ENCODE data around the gene CYCS. TPM values are rescaled to one million over a fixed set of nuclear protein-coding genes. Genes with fewer than 3 reads are reported as not detected.
"Not testable (repeated sequence)": the region's sequence is repeated elsewhere in the genome, so short reads cannot be mapped to it uniquely, and the experiment has no call there.

CYCS gene
- total RNA-seq, 1 donor: 22.8 TPM

GRCh38 chr7:25084821-25085220, 40.2 kb downstream of the CYCS start:
- no peaks in the 10 kb centered on the region for H3K79me2 ChIP-seq (ENCODE audit: insufficient read depth, low read length)
- H4K20me1 ChIP-seq (ENCODE audit: insufficient read depth, low read length): no peaks in the 10 kb centered on the region
- no peak overlapping the region for H3K4me3 ChIP-seq (ENCODE audit: insufficient read depth, low read length)
- TF ChIP-seq, protein P1, sequence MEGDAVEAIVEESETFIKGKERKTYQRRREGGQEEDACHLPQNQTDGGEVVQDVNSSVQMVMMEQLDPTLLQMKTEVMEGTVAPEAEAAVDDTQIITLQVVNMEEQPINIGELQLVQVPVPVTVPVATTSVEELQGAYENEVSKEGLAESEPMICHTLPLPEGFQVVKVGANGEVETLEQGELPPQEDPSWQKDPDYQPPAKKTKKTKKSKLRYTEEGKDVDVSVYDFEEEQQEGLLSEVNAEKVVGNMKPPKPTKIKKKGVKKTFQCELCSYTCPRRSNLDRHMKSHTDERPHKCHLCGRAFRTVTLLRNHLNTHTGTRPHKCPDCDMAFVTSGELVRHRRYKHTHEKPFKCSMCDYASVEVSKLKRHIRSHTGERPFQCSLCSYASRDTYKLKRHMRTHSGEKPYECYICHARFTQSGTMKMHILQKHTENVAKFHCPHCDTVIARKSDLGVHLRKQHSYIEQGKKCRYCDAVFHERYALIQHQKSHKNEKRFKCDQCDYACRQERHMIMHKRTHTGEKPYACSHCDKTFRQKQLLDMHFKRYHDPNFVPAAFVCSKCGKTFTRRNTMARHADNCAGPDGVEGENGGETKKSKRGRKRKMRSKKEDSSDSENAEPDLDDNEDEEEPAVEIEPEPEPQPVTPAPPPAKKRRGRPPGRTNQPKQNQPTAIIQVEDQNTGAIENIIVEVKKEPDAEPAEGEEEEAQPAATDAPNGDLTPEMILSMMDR (IDR thresholded peaks at IDR 0.05; ENCODE audit: extremely low read depth, low read depth, low read length): no peak
- no peak for DNase-seq (ENCODE audit: insufficient read length, low spot score, missing footprints)
- H3K36me3 ChIP-seq (ENCODE audit: insufficient read depth, low read length): no peaks in the 10 kb centered on the region
- no peak overlapping the region for H2AFZ ChIP-seq (ENCODE audit: low read length)
- H3K9me3 ChIP-seq (ENCODE audit: low read depth, low read length): no peaks in the 10 kb centered on the region
- H3K27ac ChIP-seq (ENCODE audit: low read depth, low read length): no peak overlapping the region
- H3K4me2 ChIP-seq (ENCODE audit: insufficient read depth, low read length): no peak overlapping the region
- H3K4me1 ChIP-seq (ENCODE audit: insufficient read depth, low read length): no peaks in the 10 kb centered on the region
- no peaks in the 10 kb centered on the region for H3K27me3 ChIP-seq (ENCODE audit: insufficient read depth, low read length)

- H3K79me2 ChIP-seq (ENCODE audit: insufficient read depth, low read length): no peaks in the 10 kb centered on the region
- no peaks in the 10 kb centered on the region for H4K20me1 ChIP-seq (ENCODE audit: insufficient read depth, low read length)
- DNase-seq (ENCODE audit: insufficient read length, low spot score, missing footprints): no peak
- TF ChIP-seq, protein P1 (IDR thresholded peaks at IDR 0.05; ENCODE audit: extremely low read depth, low read depth, low read length): no peak
- H3K4me1 ChIP-seq (ENCODE audit: insufficient read depth, low read length): peaks cover 4% of the 10 kb centered on the region
- no peaks in the 10 kb centered on the region for H3K36me3 ChIP-seq (ENCODE audit: insufficient read depth, low read length)
- H3K4me3 ChIP-seq (ENCODE audit: insufficient read depth, low read length): no peak overlapping the region
- no peaks in the 10 kb centered on the region for H3K9me3 ChIP-seq (ENCODE audit: low read depth, low read length)
- H3K27me3 ChIP-seq (ENCODE audit: insufficient read depth, low read length): no peaks in the 10 kb centered on the region
- no peak overlapping the region for H3K27ac ChIP-seq (ENCODE audit: low read depth, low read length)
- H2AFZ ChIP-seq (ENCODE audit: low read length): no peak overlapping the region
- no peak overlapping the region for H3K4me2 ChIP-seq (ENCODE audit: insufficient read depth, low read length)
These were observed 41.9 kb downstream of the CYCS start for GRCh38 chr7:25083201-25083600.

- not testable (repeated sequence) for H4K20me1 ChIP-seq (ENCODE audit: insufficient read depth, low read length); H3K36me3 ChIP-seq (ENCODE audit: insufficient read depth, low read length); H3K4me3 ChIP-seq (ENCODE audit: insufficient read depth, low read length); H3K4me1 ChIP-seq (ENCODE audit: insufficient read depth, low read length); H2AFZ ChIP-seq (ENCODE audit: low read length); H3K4me2 ChIP-seq (ENCODE audit: insufficient read depth, low read length); H3K27me3 ChIP-seq (ENCODE audit: insufficient read depth, low read length); H3K9me3 ChIP-seq (ENCODE audit: low read depth, low read length); H3K79me2 ChIP-seq (ENCODE audit: insufficient read depth, low read length); DNase-seq (ENCODE audit: insufficient read length, low spot score, missing footprints); H3K27ac ChIP-seq (ENCODE audit: low read depth, low read length)
These were observed 43.0 kb downstream of the CYCS start for GRCh38 chr7:25082041-25082440.

DNA sequence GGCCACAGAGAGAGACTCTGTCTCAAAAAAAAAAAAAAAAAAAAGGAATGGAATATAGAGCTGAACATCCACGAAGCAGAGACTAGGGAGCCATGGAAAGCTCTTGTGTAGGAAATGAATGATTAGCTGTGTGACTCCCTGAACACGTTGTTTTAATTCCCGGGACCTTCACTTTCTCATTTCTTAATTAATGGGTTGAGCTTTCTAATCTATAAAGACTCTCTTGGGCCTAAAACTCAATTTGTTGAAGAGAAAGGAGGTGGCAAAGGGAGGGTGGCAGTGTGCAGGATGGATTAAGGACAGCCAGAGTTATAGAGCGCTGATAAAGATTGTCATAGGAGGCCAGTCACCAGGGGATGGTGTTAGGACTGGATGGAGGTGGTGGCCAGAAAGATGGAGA, 48.0 kb downstream of the CYCS start:
- no peaks in the 10 kb centered on the region for H4K20me1 ChIP-seq (ENCODE audit: insufficient read depth, low read length)
- no peak overlapping the region for H3K27ac ChIP-seq (ENCODE audit: low read depth, low read length)
- no peaks in the 10 kb centered on the region for H3K36me3 ChIP-seq (ENCODE audit: insufficient read depth, low read length)
- no peak for DNase-seq (ENCODE audit: insufficient read length, low spot score, missing footprints)
- H3K4me2 ChIP-seq (ENCODE audit: insufficient read depth, low read length): no peak overlapping the region
- H3K4me3 ChIP-seq (ENCODE audit: insufficient read depth, low read length): no peak overlapping the region
- H3K4me1 ChIP-seq (ENCODE audit: insufficient read depth, low read length): peaks cover 12% of the 10 kb centered on the region
- H3K9me3 ChIP-seq (ENCODE audit: low read depth, low read length): no peaks in the 10 kb centered on the region
- H3K79me2 ChIP-seq (ENCODE audit: insufficient read depth, low read length): no peaks in the 10 kb centered on the region
- no peak overlapping the region for H2AFZ ChIP-seq (ENCODE audit: low read length)
- TF ChIP-seq, protein P1 (IDR thresholded peaks at IDR 0.05; ENCODE audit: extremely low read depth, low read depth, low read length): no peak
- H3K27me3 ChIP-seq (ENCODE audit: insufficient read depth, low read length): no peaks in the 10 kb centered on the region
